K562 (cell line): ENCODE measurements around the gene TXNRD2. TPM values are rescaled to one million over a fixed set of nuclear protein-coding genes. Genes with fewer than 3 reads are reported as not detected.

Experiments used
- FOXK2 ChIP-seq, 2 experiments: fragments of 450-650 bp; IDR thresholded peaks in 1 of 2; conservative IDR thresholded peaks in 1 of 2; 2 replicates each; pipeline ENCODE4 v1.6.1; 2016; ENCODE audit warnings: low read depth in 2 of 2, mild to moderate bottlenecking in 1 of 2
- GABPB1 ChIP-seq: sonication (generic); formaldehyde crosslinking; IDR thresholded peaks from 2 replicates; pipeline ENCODE4 v1.8.0; 2022; ENCODE audit warnings: mild to moderate bottlenecking, missing genetic modification reagents
- NFE2 ChIP-seq: IDR thresholded peaks from 2 replicates; pipeline ENCODE4 v1.6.1; 2014; ENCODE audit warnings: antibody characterized with exemption, low read depth
- RCOR1 ChIP-seq, 2 experiments: IDR thresholded peaks; 2 replicates each; pipeline ENCODE4 v1.6.1; 2012; ENCODE audit warnings: low read depth in 2 of 2, low read length in 2 of 2, borderline replicate concordance in 1 of 2, improper control_type of control experiment in 1 of 2
- TBL1XR1 ChIP-seq, 2 experiments: IDR thresholded peaks; 2 replicates each; pipeline ENCODE4 v1.6.1; 2012; ENCODE audit warnings: improper control_type of control experiment in 2 of 2, low read length in 2 of 2, mild to moderate bottlenecking in 1 of 2
- ZBTB7A ChIP-seq: IDR thresholded peaks from 2 replicates; pipeline ENCODE4 v1.6.1; 2011; ENCODE audit warnings: low read depth, mild to moderate bottlenecking, low read length, moderate library complexity, borderline replicate concordance; ENCODE audit not compliant: control insufficient read depth
- ZNF232 ChIP-seq: sonication (generic); formaldehyde crosslinking; IDR thresholded peaks from 2 replicates; pipeline ENCODE4 v1.8.0; 2022; ENCODE audit warnings: mild to moderate bottlenecking, missing genetic modification reagents
- ZNF785 ChIP-seq: fragments of 250-450 bp; sonication (Bioruptor Pico); IDR thresholded peaks from 2 replicates; pipeline ENCODE4 v1.4.0; 2020; ENCODE audit warnings: mild to moderate bottlenecking
- polyA plus RNA-seq, 8 experiments: library from polyadenylated mRNA; depleted of rRNA in 4 of 8; stranded (reverse) in 5 of 8; unstranded in 3 of 8; fragments of >200 nt; fragmentation: Nextera tagmentation in 2 of 8; fragmentation: Illumina TruSeq in 1 of 8; extraction: Ambion mirVana in 2 of 8; extraction: Trizol in 1 of 8; gene quantifications; 2 replicates each; pipeline versions ENCODE4 v1.2.1 to v1.2.3, GENCODE V29; 2011 to 2014; ENCODE audit warnings: inconsistent platforms in 1 of 8, missing spikeins in 1 of 8
- total RNA-seq, 7 experiments: library from RNA; depleted of rRNA in 6 of 7; stranded (reverse); fragments of >200 nt in 6 of 7; fragmentation: Illumina TruSeq in 2 of 7; extraction: Trizol in 2 of 7; gene quantifications; 2 replicates each; pipeline versions ENCODE4 v1.2.1 to v1.2.3, GENCODE V29; 2011 to 2021; ENCODE audit warnings: low replicate concordance in 1 of 7
- TF ChIP-seq, protein P1 (sequence below): fragments of 450-650 bp; IDR thresholded peaks from 2 replicates; pipeline ENCODE4 v1.6.1; 2018; ENCODE audit not compliant: partially characterized antibody
- TF ChIP-seq, protein P2 (sequence below): fragments of 450-650 bp; IDR thresholded peaks from 2 replicates; pipeline ENCODE4 v1.6.1; 2016; ENCODE audit warnings: missing biosample characterization, missing genetic modification characterization

TXNRD2 gene
- total and polyA plus RNA-seq, 9 of the 15 experiments (the other 6 are each of a cell fraction or from before 2014, with no cell fraction given) = 3.3 to 80.2 (median 49.4) TPM

DNA sequence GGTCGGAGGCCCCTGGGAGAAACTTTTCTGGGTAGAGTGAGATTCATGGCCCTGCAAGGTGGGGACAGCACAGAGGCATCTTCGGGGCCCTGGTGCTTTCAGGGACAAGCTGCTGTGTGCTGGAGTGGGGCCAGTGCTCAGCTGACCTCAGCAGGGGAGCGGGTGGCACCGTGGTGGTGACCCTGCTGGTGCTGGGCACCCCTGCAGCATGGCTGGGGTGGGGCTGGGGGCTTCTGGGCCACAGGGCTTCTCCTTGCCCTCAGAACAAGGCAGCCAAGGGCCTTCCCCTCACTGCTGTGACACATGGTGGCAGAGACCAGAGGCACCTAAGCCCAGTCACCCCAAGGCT, 62.0 kb downstream of the TXNRD2 start (continued):
- TF ChIP-seq ZNF232 (CRISPR knock-in tag) (no peak), NFE2 (no peak), FOXK2 (conservative IDR thresholded peaks at IDR 0.05 in 1 of 2, IDR thresholded peaks at IDR 0.05 in 1 of 2; ENCODE audit: low read depth in 2 of 2) (no peak), ZBTB7A (0 out of 2 replicates have a peak, but pooled peaks have one; percentile 18), ZNF785 (CRISPR knock-in tag) (no peak), TBL1XR1 (IDR thresholded peaks at IDR 0.05; ENCODE audit: low read length in 2 of 2) (0 out of 4 replicates have a peak, but pooled peaks of 1 of the 2 experiments have one; percentile 7), RCOR1 (IDR thresholded peaks at IDR 0.05; ENCODE audit: borderline replicate concordance in 1 of 2, low read depth in 2 of 2, low read length in 2 of 2) (no peak), GABPB1 (no peak)
- TF ChIP-seq, protein P1, sequence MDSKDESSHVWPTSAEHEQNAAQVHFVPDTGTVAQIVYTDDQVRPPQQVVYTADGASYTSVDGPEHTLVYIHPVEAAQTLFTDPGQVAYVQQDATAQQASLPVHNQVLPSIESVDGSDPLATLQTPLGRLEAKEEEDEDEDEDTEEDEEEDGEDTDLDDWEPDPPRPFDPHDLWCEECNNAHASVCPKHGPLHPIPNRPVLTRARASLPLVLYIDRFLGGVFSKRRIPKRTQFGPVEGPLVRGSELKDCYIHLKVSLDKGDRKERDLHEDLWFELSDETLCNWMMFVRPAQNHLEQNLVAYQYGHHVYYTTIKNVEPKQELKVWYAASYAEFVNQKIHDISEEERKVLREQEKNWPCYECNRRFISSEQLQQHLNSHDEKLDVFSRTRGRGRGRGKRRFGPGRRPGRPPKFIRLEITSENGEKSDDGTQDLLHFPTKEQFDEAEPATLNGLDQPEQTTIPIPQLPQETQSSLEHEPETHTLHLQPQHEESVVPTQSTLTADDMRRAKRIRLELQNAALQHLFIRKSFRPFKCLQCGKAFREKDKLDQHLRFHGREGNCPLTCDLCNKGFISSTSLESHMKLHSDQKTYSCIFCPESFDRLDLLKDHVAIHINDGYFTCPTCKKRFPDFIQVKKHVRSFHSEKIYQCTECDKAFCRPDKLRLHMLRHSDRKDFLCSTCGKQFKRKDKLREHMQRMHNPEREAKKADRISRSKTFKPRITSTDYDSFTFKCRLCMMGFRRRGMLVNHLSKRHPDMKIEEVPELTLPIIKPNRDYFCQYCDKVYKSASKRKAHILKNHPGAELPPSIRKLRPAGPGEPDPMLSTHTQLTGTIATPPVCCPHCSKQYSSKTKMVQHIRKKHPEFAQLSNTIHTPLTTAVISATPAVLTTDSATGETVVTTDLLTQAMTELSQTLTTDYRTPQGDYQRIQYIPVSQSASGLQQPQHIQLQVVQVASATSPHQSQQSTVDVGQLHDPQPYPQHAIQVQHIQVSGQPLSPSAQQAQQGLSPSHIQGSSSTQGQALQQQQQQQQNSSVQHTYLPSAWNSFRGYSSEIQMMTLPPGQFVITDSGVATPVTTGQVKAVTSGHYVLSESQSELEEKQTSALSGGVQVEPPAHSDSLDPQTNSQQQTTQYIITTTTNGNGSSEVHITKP = no peak
- TF ChIP-seq, protein P2, sequence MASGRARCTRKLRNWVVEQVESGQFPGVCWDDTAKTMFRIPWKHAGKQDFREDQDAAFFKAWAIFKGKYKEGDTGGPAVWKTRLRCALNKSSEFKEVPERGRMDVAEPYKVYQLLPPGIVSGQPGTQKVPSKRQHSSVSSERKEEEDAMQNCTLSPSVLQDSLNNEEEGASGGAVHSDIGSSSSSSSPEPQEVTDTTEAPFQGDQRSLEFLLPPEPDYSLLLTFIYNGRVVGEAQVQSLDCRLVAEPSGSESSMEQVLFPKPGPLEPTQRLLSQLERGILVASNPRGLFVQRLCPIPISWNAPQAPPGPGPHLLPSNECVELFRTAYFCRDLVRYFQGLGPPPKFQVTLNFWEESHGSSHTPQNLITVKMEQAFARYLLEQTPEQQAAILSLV = no peak
